Stromal cell of bone marrow (primary cell): Measurements from ENCODE around the gene DDC.
"Not testable (repeated sequence)": the region's sequence is repeated elsewhere in the genome, so short reads cannot be mapped to it uniquely, and the experiment has no call there.

ENCODE experiments used
- DNase-seq: peaks from one replicate; pipeline ENCODE4 v3.0.0-alpha.2; 2012; ENCODE audit warnings: low read depth

The DDC gene

GRCh38 chr7:50486512-50486911 lies 78.7 kb downstream of the DDC start:
- DNase-seq: no peak

GRCh38 chr7:50481867-50482266 lies 83.3 kb downstream of the DDC start:
- DNase-seq: no peak

- no peak for DNase-seq
Observed at GRCh38 chr7:50480797-50481196, 84.4 kb downstream of the DDC start.

- no peak for DNase-seq
Observed at GRCh38 chr7:50479743-50480517, 85.3 kb downstream of the DDC start.

- no peak for DNase-seq
Observed at GRCh38 chr7:50477640-50478039, 87.6 kb downstream of the DDC start.

- no peak for DNase-seq
Observed at GRCh38 chr7:50476953-50477625, 88.1 kb downstream of the DDC start.

GRCh38 chr7:50475340-50475739 lies 89.9 kb downstream of the DDC start:
- DNase-seq: no peak

GRCh38 chr7:50474382-50475160 lies 90.6 kb downstream of the DDC start:
- no peak for DNase-seq

GRCh38 chr7:50473531-50473930 lies 91.7 kb downstream of the DDC start:
- no peak for DNase-seq

GRCh38 chr7:50472427-50472826 lies 92.8 kb downstream of the DDC start:
- no peak for DNase-seq

GRCh38 chr7:50471970-50472369 lies 93.2 kb downstream of the DDC start:
- DNase-seq: no peak

GRCh38 chr7:50470250-50471163 lies 94.7 kb downstream of the DDC start:
- no peak for DNase-seq

GRCh38 chr7:50469181-50469580 lies 96.0 kb downstream of the DDC start:
- DNase-seq: no peak

- peak; percentile 36 for DNase-seq
Observed at GRCh38 chr7:50467817-50468610, 97.2 kb downstream of the DDC start.

GRCh38 chr7:50466815-50467585 lies 98.2 kb downstream of the DDC start:
- no peak for DNase-seq

- no peak for DNase-seq
Observed at GRCh38 chr7:50463035-50463434, 102.2 kb downstream of the DDC start.

- DNase-seq: no peak
Observed at GRCh38 chr7:50462361-50462760, 102.8 kb downstream of the DDC start.

- no peak for DNase-seq
Observed at GRCh38 chr7:50461695-50462094, 103.5 kb downstream of the DDC start.

- DNase-seq: not testable (repeated sequence)
Observed at GRCh38 chr7:50459183-50459582, 106.0 kb downstream of the DDC start.

- not testable (repeated sequence) for DNase-seq
Observed at GRCh38 chr7:50458651-50459050, 106.6 kb downstream of the DDC start.
